ENCODE data around the gene NDUFAF5. TPM values are rescaled to one million over a fixed set of nuclear protein-coding genes. Genes with fewer than 3 reads are reported as not detected.

The NDUFAF5 gene
- total RNA-seq, 4 donors from 2014 or later = 14.5 to 33.6 (median 16.8) TPM

- peak overlapping the region in 1 of 4 donors; percentile 19 for H3K27ac ChIP-seq
- peaks cover 0 to 56% of the 10 kb centered on the region in 2 donors for H3K36me3 ChIP-seq
- H3K9me3 ChIP-seq = no peaks in the 10 kb centered on the region
- no peak overlapping the region for H3K4me3 ChIP-seq
- in situ Hi-C loops (cut with MboI; ENCODE audit: low sequenced_read_pairs in 4 of 4) (no loop called here), intact Hi-C loops (cut with DNase I; ENCODE audit: low total_unique reads) (no loop called here)
- ATAC-seq (no peak), DNase-seq (no peak)
- TF ChIP-seq POLR2A (IDR thresholded peaks at IDR 0.05) = no peak
- no peak for TF ChIP-seq CTCF (IDR thresholded peaks at IDR 0.05 in 4 of 5, conservative IDR thresholded peaks at IDR 0.05 in 1 of 5)
- H3K27me3 ChIP-seq = no peaks in the 10 kb centered on the region
- peaks cover 0 to 4% of the 10 kb centered on the region in 2 donors for H3K4me1 ChIP-seq
Observed at GRCh38 chr20:13809855-13810254, 25.0 kb downstream of the NDUFAF5 start.

- in situ Hi-C loops (cut with MboI; ENCODE audit: low sequenced_read_pairs in 4 of 4) = no loop called here
- intact Hi-C loops (cut with DNase I; ENCODE audit: low total_unique reads) = no loop called here
Observed at GRCh38 chr20:13810446-13810845, 25.6 kb downstream of the NDUFAF5 start.

GRCh38 chr20:13813910-13814309, 29.1 kb downstream of the NDUFAF5 start:
- peaks cover 0 to 4% of the 10 kb centered on the region in 2 donors for H3K4me1 ChIP-seq
- H3K27me3 ChIP-seq = no peaks in the 10 kb centered on the region
- H3K9me3 ChIP-seq = no peaks in the 10 kb centered on the region
- peaks cover 2 to 74% of the 10 kb centered on the region in 2 donors for H3K36me3 ChIP-seq
- TF ChIP-seq CTCF (IDR thresholded peaks at IDR 0.05 in 4 of 5, conservative IDR thresholded peaks at IDR 0.05 in 1 of 5) (no peak), POLR2A (IDR thresholded peaks at IDR 0.05) (no peak)
- peak overlapping the region in 1 of 4 donors; percentile 6 for H3K27ac ChIP-seq
- no peak overlapping the region for H3K4me3 ChIP-seq
- in situ Hi-C loops (cut with MboI; ENCODE audit: low sequenced_read_pairs in 4 of 4) (no loop called here), intact Hi-C loops (cut with DNase I; ENCODE audit: low total_unique reads) (no loop called here)
- ATAC-seq (peak; percentile 34 to 42), DNase-seq (no peak)

More at GRCh38 chr20:13810446-13810845, 25.6 kb downstream of the NDUFAF5 start:
- Histone ChIP-seq H3K4me1 (peaks cover 0 to 4% of the 10 kb centered on the region in 2 donors), H3K27me3 (no peaks in the 10 kb centered on the region), H3K36me3 (peaks cover 0 to 55% of the 10 kb centered on the region in 2 donors), H3K4me3 (no peak overlapping the region), H3K27ac (no peak overlapping the region), H3K9me3 (no peaks in the 10 kb centered on the region)
- DNase-seq (no peak), ATAC-seq (no peak)
- TF ChIP-seq POLR2A (IDR thresholded peaks at IDR 0.05) (no peak), CTCF (IDR thresholded peaks at IDR 0.05 in 4 of 5, conservative IDR thresholded peaks at IDR 0.05 in 1 of 5) (no peak)

- Histone ChIP-seq H3K4me3 (no peak overlapping the region), H3K4me1 (peaks cover 0 to 4% of the 10 kb centered on the region in 2 donors), H3K27me3 (no peaks in the 10 kb centered on the region), H3K9me3 (no peaks in the 10 kb centered on the region), H3K27ac (peak overlapping the region in 1 of 4 donors; percentile 30), H3K36me3 (peaks cover 2 to 66% of the 10 kb centered on the region in 2 donors)
- ATAC-seq (no peak), DNase-seq (no peak)
- TF ChIP-seq CTCF (IDR thresholded peaks at IDR 0.05 in 4 of 5, conservative IDR thresholded peaks at IDR 0.05 in 1 of 5) (no peak), POLR2A (IDR thresholded peaks at IDR 0.05) (no peak)
- in situ Hi-C loops (cut with MboI; ENCODE audit: low sequenced_read_pairs in 4 of 4) (no loop called here), intact Hi-C loops (cut with DNase I; ENCODE audit: low total_unique reads) (no loop called here)
Observed at GRCh38 chr20:13814672-13815071, 29.8 kb downstream of the NDUFAF5 start.

- DNase-seq = no peak
- intact Hi-C loops (cut with DNase I; ENCODE audit: low total_unique reads) (no loop called here), in situ Hi-C loops (cut with MboI; ENCODE audit: low sequenced_read_pairs in 4 of 4) (no loop called here)
- H3K27ac ChIP-seq = peak overlapping the region in 3 of 4 donors; percentile 29 to 42 (median 38)
- ATAC-seq = no peak
- no peaks in the 10 kb centered on the region for H3K27me3 ChIP-seq
- no peaks in the 10 kb centered on the region for H3K9me3 ChIP-seq
- peaks cover 0 to 4% of the 10 kb centered on the region in 2 donors for H3K4me1 ChIP-seq
- TF ChIP-seq POLR2A (IDR thresholded peaks at IDR 0.05) = no peak
- TF ChIP-seq CTCF (IDR thresholded peaks at IDR 0.05 in 4 of 5, conservative IDR thresholded peaks at IDR 0.05 in 1 of 5) = no peak
- no peak overlapping the region for H3K4me3 ChIP-seq
- H3K36me3 ChIP-seq = peaks cover 2 to 45% of the 10 kb centered on the region in 2 donors
Observed at GRCh38 chr20:13816757-13817156, 31.9 kb downstream of the NDUFAF5 start.

All from gastrocnemius medialis (tissue), 4 donors.